RWPE1 (cell line): ENCODE results near the gene MRRF.

Source experiments
- CTCF ChIA-PET: fragments of 350-600 bp; sonication (Branson Sonifier 250); formaldehyde crosslinking; extraction: SDS; loops from one replicate; lab custom pipeline; 2021; lab: Yijun Ruan, JAX
- POLR2A ChIA-PET: fragments of 400-600 bp; formaldehyde crosslinking; extraction: SDS; loops from one replicate; lab custom pipeline; 2020; ENCODE audit warnings: antibody characterized with exemption; ENCODE audit not compliant: low non-redundant PET; lab: Yijun Ruan, JAX
- DNase-seq: peaks from one replicate; pipeline ENCODE4 v3.0.0; 2012; ENCODE audit warnings: low spot score
- H3K27ac ChIP-seq: fragments of 450-650 bp; 2 replicates; pipeline ENCODE4 v1.5.1; 2017
- TF ChIP-seq, protein P1 (sequence below): fragments of 450-650 bp; conservative IDR thresholded peaks from 2 replicates; pipeline ENCODE4 v1.5.1; 2017; ENCODE audit warnings: low read depth, mild to moderate bottlenecking

MRRF gene, protein sequence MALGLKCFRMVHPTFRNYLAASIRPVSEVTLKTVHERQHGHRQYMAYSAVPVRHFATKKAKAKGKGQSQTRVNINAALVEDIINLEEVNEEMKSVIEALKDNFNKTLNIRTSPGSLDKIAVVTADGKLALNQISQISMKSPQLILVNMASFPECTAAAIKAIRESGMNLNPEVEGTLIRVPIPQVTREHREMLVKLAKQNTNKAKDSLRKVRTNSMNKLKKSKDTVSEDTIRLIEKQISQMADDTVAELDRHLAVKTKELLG

DNA sequence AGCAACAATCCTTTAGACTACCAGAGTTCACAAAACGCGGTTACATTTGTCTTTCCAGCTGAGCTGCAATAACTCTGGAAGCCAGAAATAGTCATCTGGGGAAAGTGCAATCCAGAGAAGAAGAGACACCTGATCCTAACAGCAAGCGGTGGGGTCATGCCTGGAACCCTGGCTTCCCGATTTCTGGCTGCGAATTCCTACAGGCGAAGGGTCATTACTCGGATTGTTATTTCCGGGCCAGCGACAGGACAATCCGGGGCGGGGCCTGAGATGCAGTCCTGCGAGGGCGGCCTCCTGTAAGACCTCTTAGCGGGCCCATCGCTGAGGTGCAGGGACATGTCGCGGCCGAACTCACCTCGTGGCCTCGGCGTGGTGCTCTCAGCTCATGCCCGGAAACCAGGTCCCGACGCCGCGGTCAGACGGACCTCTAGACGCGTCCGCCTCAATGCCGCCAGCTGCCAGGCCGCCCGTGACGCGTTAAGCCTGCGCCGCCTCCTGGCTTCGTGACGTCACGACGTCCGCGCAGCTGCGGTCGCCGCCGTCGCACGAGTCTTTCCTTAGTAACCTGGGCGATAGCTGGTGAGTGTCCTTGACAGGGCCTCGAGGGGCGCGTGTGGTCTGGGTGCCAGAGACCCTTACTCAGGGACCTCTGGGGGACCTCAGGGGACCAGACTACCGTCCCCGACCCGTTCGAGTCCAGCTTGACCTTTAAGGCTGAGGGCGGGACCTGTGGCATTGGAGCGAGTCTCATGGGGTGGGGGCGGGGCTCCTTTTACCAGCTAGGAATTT, at the start of gene MRRF, which contains the start of gene RBM18:
Gene MRRF, plus strand, starts transcription at position 523 of the 789 bp plus-strand sequence. CDS start 6,010 bp downstream, outside the sequence.
Gene RBM18, minus strand, starts transcription at position 481 of the 789 bp plus-strand sequence. CDS start 3,348 bp downstream, outside the sequence.
- DNase-seq: peak; percentile 96
- POLR2A ChIA-PET: interaction anchor here (0.7 to 1.3 kb wide), 3 partner anchors 15 to 166 kb away, joined by 3 to 5 read pairs (median 5); no protein-coding TSS in a partner anchor
- peak within 1 kb of the TSS; percentile 88 for H3K27ac ChIP-seq
- CTCF ChIA-PET: interaction anchor here (0.6 to 1.9 kb wide), 4 partner anchors 11 to 836 kb away, joined by 3 to 7 read pairs (median 3); no protein-coding TSS in a partner anchor
- TF ChIP-seq, protein P1, sequence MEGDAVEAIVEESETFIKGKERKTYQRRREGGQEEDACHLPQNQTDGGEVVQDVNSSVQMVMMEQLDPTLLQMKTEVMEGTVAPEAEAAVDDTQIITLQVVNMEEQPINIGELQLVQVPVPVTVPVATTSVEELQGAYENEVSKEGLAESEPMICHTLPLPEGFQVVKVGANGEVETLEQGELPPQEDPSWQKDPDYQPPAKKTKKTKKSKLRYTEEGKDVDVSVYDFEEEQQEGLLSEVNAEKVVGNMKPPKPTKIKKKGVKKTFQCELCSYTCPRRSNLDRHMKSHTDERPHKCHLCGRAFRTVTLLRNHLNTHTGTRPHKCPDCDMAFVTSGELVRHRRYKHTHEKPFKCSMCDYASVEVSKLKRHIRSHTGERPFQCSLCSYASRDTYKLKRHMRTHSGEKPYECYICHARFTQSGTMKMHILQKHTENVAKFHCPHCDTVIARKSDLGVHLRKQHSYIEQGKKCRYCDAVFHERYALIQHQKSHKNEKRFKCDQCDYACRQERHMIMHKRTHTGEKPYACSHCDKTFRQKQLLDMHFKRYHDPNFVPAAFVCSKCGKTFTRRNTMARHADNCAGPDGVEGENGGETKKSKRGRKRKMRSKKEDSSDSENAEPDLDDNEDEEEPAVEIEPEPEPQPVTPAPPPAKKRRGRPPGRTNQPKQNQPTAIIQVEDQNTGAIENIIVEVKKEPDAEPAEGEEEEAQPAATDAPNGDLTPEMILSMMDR: no peak

DNA sequence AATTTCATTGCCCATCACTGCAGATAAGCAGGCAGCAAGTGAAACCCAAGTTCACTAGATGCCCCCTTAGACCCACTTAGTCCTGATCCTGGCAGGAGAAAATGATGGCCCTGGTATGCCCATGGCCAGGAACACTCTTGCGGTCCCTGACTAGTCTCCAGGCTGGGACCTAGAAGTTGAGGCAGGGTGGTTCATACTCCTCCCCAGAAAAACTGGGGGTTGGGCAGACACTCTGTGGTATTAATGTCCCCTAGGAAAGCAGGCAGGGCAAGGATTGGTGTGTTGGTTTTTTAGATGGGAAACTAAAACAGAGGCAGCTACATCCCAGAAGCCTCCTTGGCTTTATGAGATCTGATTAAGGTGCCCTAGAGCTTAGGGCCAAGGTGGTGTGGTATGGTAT, 49.0 kb upstream of the MRRF start:
- ChIA-PET POLR2A (no interaction called here), CTCF (interaction anchor here (0.5 kb wide), 1 partner anchor 152 kb away, joined by 3 read pairs; no protein-coding TSS in a partner anchor)
- H3K27ac ChIP-seq: no peak overlapping the region
- no peak for DNase-seq
- TF ChIP-seq, protein P1: no peak

DNA sequence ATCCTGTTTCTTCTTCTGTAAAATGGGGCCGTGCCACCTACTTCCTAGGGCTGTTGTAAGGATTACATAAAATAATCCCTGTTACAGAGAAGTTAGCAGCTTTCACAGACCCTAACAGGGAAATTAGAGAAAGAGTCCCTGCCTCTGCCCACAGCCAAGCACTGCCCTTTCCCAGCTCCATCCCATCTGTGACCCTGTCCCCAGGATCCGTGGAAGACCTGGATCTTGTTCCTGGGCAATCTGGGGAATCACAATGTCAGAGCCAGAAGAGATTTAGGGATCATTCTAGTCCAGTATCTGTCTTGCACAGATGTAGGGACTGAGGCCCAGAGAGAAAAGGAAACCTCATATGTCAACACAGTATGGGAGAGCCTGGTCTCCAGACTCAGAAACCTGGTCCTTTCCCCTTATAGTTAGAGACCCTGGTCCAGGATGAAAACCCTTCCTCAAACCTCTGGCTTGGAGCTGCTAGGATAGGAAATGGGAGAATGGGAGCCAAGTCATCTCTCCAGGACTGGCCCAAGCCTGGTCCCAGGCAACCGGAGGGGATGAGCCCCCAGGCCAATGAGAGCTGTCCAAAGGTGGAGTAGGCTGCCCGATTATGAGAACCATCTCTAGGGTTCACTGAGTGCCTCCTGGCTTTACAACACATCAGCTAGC, 48.4 kb upstream of the MRRF start:
- TF ChIP-seq, protein P1: no peak
- CTCF ChIA-PET: interaction anchor here (0.5 to 1.1 kb wide), 2 partner anchors 57 to 151 kb away, joined by 3 read pairs; partner anchors contain the start of genes MORN5 and NDUFA8
- POLR2A ChIA-PET: no interaction called here
- no peak for DNase-seq
- no peak overlapping the region for H3K27ac ChIP-seq

- ChIA-PET CTCF (interaction anchor here (1.1 kb wide), 1 partner anchor 58 kb away, joined by 3 read pairs; the partner anchor contains the start of genes MORN5 and NDUFA8), POLR2A (no interaction called here)
- no peak for DNase-seq
- TF ChIP-seq, protein P1: no peak
- H3K27ac ChIP-seq: no peak overlapping the region
Observed at GRCh38 chr9:122216798-122217418, 47.8 kb upstream of the MRRF start.

DNA sequence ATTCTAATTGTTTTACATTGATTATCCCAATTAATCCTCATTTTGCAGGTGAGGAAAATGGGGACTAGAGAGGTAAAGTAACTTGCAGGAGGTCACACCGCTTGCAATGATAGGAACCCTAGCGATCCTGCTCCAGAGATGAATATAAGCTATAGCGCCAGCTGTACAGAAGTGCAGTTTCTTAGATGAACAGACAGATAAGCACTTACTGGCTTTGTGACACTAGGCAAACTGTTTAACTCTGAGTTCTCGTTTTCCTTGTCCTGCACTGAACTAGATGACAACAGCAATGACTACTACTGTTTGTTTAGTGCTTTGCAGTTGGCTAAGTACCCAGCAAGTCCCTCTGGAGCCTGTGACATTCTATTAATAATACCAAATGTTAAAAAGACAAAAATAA, 47.0 kb upstream of the MRRF start:
- CTCF ChIA-PET: no interaction called here
- no peak for DNase-seq
- TF ChIP-seq, protein P1: no peak
- H3K27ac ChIP-seq: no peak overlapping the region
- POLR2A ChIA-PET: no interaction called here
